Right hindlimb (tissue), 1 donor: ENCODE results near the gene REELD1.

ENCODE experiments used
- DNase-seq: peaks from one replicate; pipeline ENCODE4 v3.0.0-alpha.2; 2018

REELD1 gene

GRCh38 chr4:146229406-146229805 is 15.1 kb downstream of the REELD1 start:
- DNase-seq: no peak

- DNase-seq: no peak
These were observed 17.9 kb downstream of the REELD1 start for GRCh38 chr4:146232131-146232722.

GRCh38 chr4:146235654-146236177 is 21.4 kb downstream of the REELD1 start:
- no peak for DNase-seq

GRCh38 chr4:146236216-146236615 is 21.9 kb downstream of the REELD1 start:
- no peak for DNase-seq

- no peak for DNase-seq
These were observed 22.8 kb downstream of the REELD1 start for GRCh38 chr4:146237092-146237491.

- no peak for DNase-seq
These were observed 23.8 kb downstream of the REELD1 start for GRCh38 chr4:146238107-146238506.

GRCh38 chr4:146243141-146243882 is 29.0 kb downstream of the REELD1 start:
- peak; percentile 39 for DNase-seq

- no peak for DNase-seq
These were observed 29.5 kb downstream of the REELD1 start for GRCh38 chr4:146243883-146244277.

GRCh38 chr4:146244496-146244895 is 30.2 kb downstream of the REELD1 start:
- no peak for DNase-seq

GRCh38 chr4:146245246-146245645 is 30.9 kb downstream of the REELD1 start:
- peak; percentile 21 for DNase-seq

- peak; percentile 52 for DNase-seq
These were observed 31.5 kb downstream of the REELD1 start for GRCh38 chr4:146245850-146246249.

- DNase-seq: no peak
These were observed 32.0 kb downstream of the REELD1 start for GRCh38 chr4:146246381-146246780.

GRCh38 chr4:146247356-146247755 is 33.0 kb downstream of the REELD1 start:
- no peak for DNase-seq

- no peak for DNase-seq
These were observed 38.8 kb downstream of the REELD1 start for GRCh38 chr4:146252969-146253611.

- DNase-seq: no peak
These were observed 41.1 kb downstream of the REELD1 start for GRCh38 chr4:146255463-146255862.

GRCh38 chr4:146255874-146256273 is 41.5 kb downstream of the REELD1 start:
- no peak for DNase-seq

GRCh38 chr4:146256328-146256727 is 42.0 kb downstream of the REELD1 start:
- no peak for DNase-seq

- DNase-seq: no peak
These were observed 43.2 kb downstream of the REELD1 start for GRCh38 chr4:146257511-146257910.

GRCh38 chr4:146260521-146260920 is 46.2 kb downstream of the REELD1 start:
- DNase-seq: no peak

- DNase-seq: no peak
These were observed 46.7 kb downstream of the REELD1 start for GRCh38 chr4:146261041-146261440.

- DNase-seq: no peak
These were observed 49.5 kb downstream of the REELD1 start for GRCh38 chr4:146263793-146264192.

- DNase-seq: no peak
These were observed 51.7 kb downstream of the REELD1 start for GRCh38 chr4:146265950-146266490.

GRCh38 chr4:146267826-146268225 is 53.5 kb downstream of the REELD1 start:
- DNase-seq: no peak

GRCh38 chr4:146269228-146269653 is 54.9 kb downstream of the REELD1 start:
- no peak for DNase-seq
